GM08714 (cell line): ENCODE measurements around the gene ABCA5.

ENCODE experiments used
- H3K4me3 ChIP-seq: fragments of 200-500 bp; sonication (Bioruptor generic); 2 replicates; pipeline ENCODE4 v1.5.1; 2014; ENCODE audit warnings: mild to moderate bottlenecking, low read length, inconsistent platforms
- ZNF274 ChIP-seq: IDR thresholded peaks from 2 replicates; pipeline ENCODE4 v1.6.1; 2012; ENCODE audit warnings: mild to moderate bottlenecking, low read depth, low read length

ABCA5 gene

DNA sequence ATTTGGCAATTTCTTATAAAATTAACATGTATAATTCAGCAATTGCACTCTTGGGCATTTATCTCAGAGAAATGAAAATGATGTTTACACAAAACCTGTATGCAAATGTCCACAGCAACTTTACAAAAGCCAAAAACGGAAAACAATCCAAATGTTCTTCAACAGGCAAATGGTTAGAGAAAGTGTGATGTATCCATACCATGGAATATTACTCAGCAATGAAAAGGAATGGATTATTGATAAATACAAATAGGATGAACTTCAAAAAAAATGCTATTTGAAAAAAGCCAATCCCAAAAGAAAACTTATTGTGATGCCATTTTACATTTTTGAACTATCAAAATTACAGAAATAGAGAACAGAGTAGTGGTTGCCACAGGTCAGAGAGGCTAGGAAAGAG is 61.1 kb downstream of the ABCA5 start:
- TF ChIP-seq ZNF274, result no peak
- H3K4me3 ChIP-seq, result no peak overlapping the region

DNA sequence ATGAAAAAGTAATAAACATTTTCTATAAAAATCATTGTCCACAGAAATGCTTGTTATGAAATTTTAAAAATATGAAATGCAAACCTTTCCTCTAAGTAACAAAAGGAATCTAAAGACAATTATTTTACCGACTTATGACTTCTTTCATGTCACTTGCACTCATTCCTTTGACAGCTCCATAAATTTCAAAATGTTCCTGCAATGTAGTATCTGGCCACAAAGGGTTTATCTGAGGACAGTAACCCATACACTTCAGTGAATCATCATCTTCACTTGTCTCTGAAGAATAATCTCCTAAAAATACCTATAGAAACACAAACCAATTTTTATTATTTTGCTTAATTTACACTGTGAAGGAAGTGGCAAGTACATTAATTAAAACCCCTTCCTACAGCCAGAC is 72.7 kb downstream of the ABCA5 start:
- TF ChIP-seq ZNF274, result no peak
- no peak overlapping the region for H3K4me3 ChIP-seq

DNA sequence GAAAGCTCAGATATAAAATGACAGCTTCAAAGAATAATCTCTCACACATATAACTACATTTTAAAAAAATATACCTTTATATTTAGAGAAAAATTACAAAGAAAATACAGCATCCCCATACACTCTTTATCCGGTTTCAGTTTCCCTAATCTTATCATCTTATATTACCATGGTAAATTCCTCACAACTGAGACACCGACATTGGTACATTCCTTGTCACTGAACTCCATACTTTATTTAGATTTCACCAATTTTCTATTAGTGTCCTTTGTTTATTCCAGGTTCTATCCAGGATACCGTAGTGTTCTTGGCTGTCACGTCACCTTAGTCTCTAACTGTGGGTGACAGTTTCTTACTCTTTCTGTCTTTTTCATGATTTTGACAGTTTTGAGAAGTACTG is 76.3 kb downstream of the ABCA5 start:
- no peak for TF ChIP-seq ZNF274
- no peak overlapping the region for H3K4me3 ChIP-seq

DNA sequence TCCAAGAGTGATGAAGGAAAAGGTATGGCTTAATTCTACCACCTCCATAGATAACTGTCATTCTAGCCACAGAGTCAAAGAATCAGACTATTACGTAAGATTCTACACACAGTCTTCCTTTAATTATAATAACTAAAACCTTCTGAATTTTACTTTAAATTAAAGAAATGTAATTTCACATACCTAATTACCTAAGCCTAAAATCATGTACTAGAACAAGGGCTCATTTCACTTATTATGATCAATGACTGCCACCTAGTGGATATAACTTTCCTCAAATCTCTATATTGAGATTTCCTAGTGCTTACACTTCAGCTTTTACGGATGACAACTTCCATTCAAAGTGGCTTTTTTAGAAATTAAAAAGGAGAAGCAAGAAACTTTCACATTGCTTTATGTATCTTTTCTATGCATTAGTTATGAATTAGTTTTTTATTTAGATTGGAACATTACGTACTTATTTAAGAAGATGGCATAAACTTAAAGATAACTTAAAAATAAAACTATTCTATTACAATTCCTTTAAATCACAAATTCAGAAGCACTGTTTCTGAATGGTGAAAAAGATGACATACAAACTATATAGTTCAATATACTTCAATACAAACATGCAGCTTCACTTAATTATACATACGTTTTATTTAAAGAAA is 80.1 kb downstream of the ABCA5 start:
- no peak for TF ChIP-seq ZNF274
- H3K4me3 ChIP-seq, result no peak overlapping the region

DNA sequence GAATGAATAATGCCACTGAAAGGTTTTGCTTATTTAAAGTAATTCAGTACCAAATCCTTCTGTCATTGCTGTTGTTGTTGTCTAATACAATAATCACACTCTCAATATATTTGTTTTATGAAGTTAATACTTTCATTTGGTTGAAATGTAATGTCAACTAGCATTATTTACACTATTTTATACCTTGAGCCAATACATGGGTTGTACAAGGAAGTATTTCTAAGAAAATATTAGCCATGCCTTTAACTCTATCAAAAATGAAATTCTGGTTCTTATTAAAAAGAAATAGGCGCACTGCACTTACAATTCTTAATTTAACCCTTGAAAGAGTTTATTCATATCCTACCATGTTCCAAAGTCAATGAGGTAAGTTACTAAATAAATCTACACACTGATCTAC is 80.7 kb downstream of the ABCA5 start:
- H3K4me3 ChIP-seq, result no peak overlapping the region
- TF ChIP-seq ZNF274, result no peak

DNA sequence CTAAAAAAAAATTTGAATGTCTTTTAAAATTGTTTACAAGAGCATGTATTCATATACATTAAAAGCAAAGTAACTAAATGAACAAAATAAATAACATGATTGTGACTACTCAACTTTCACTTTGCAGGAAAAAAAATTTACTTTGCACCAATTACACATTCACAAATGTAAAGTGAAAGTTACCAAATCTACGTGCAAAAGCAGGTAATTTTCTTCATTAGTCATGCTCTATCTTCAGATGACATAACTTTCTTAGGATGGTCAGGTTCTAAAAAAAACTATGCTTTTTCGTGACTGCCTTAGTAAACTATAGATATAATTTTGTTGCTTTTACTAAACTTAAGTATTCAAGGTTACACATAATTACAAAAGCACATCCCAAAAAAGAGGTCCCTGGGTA is 81.3 kb downstream of the ABCA5 start:
- no peak overlapping the region for H3K4me3 ChIP-seq
- TF ChIP-seq ZNF274, result no peak

DNA sequence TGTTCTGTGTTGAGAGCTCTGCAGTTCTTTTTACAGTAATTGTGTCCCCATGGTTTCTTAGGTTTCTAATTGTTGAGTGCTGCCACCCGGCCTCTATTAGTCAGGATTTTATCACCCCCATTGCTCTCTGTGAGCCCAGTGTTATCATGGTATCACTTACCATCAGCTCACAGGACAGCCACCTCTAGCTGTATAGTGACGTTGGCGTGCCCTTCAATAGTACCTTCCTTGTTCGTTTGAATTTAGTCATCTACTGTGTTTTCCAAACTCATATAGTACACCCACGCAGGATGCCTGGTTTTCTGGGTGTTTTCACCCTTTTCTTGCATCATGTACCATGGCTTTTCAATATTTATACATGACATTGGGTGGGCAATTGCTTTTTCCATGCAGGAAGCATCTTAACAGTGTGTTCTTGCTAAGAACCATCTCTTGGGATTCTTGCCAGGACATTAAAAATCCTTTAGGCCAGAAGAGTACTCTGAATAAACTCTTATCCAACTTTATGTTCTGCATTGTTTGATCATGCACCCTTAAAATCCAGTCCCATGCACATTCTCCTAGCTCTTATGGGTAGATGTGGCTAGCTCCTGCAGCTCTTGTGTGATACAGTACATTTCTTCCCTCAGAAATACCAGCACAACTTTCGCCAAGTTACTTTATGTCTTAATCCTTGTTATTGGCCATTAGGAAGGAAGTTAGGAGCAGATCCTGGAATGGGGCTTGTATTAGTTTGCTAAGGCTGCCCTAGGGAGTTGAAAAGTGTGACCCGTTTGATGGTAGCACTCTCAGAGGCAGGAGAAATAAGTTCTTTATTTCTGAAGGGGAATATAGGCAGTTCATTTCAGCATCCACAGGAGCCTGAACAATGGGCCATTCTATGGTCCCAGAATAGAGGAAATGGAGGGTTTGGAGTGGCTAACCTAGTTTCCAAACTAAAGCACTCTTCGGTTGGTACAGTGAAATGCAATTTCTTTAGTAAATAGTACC is 87.0 kb downstream of the ABCA5 start:
- H3K4me3 ChIP-seq, result no peak overlapping the region
- TF ChIP-seq ZNF274, result no peak

DNA sequence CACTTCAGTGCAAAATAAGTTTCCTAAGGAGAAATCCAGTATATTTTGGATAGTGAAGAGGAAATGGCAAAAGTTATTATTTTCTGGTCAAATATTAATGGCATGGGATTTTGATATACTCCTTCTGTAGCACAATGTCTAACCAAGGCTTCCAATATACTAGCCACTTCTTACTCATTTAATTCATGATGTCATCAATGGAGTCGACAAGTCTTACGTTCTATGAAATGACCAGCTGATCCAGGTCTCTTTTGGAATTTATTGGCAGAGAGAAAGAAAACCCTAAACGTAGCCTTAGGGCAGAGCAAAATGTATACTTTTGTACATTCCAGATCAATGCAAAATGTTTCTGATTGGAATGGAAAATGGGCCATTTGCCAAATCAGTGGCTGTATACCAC is 90.0 kb downstream of the ABCA5 start:
- no peak for TF ChIP-seq ZNF274
- no peak overlapping the region for H3K4me3 ChIP-seq

DNA sequence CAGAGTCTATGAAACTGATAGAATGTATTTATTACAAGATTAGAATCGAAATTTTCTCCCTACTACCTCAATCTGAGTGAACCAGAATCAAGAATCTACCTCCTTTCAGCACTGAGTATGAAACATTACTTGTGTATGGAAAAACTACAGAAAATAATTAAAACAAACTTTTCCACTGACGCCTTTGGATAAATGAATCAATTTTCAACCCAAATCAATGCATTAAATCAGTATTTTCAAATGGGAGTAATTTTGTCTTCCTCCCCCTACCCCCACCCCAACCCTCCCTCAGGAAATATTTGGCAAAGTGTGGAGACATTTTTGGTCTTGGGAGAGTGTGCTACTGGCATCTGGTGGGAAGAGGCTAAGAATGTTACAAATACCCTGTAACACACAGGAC is 90.5 kb downstream of the ABCA5 start:
- TF ChIP-seq ZNF274, result no peak
- no peak overlapping the region for H3K4me3 ChIP-seq

DNA sequence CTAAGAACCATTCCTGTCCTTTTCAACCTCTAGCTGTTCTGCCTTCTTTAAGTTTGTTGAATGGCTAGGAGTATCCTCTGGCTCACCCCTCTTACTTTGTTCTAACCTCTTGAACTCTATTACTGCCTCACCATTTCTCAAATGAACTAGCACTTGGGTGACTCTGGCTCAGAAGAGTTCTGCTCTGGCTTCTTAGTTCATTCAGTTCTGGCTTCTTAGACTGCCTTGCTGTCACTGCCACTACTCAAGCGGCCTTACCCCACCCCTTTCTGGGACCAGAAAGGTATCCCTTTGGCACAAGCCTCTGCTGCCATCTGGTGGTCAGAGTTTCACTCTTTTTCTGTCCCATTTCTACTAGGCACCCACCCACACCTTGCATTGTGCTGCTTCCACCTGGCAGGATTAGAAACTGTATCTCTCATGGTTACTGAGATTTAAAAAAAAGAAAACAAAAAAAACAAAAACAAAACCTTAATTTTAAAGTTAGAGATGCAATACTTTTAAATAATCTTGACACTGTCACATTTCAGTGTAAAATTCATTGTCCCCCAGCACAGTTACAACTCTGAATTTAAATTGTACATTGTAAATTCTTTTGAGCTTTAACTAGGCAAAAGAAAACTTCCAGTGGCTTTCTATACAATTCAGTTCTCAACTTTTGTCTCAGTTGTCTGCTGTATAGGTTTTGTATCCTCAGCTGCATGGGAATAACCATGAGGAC is 91.4 kb downstream of the ABCA5 start:
- TF ChIP-seq ZNF274, result no peak
- no peak overlapping the region for H3K4me3 ChIP-seq

DNA sequence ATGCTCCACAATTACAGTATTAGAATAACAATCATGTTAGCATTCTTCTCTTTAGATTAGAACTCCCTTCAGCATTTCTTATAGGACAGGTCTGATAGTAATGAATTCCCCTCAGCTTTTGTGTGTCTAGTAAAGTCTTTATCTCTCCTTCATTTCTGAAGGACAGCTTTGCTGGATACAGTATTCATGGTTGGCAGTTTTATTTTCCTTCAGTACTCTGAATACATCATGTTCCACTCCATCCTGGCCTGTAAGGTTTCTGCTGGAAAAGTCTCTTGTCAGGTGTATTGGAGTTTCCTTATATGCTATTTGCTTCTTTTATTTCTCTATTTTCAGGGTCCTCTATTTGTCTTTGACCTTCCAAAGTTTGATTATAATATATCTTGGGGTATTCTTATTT is 94.3 kb downstream of the ABCA5 start:
- no peak for TF ChIP-seq ZNF274
- H3K4me3 ChIP-seq, result no peak overlapping the region

DNA sequence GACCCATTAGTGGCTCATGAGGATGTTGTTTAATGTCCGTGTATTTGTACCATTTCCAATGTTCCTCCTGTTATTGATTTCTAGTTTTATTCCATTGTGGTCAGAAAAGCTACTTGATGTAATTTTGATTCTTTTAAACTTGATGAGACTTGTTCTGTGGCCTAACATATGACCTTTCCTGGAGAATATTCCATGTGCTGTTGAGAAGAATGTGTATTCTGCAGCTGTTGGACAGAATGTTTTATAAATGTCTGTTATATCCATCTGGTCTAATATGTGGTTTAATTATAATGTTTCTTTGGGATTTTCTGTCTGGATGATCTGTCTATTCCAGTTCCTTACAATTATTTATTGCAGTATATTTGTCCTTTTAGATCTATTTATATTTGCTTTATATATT is 95.4 kb downstream of the ABCA5 start:
- TF ChIP-seq ZNF274, result no peak
- H3K4me3 ChIP-seq, result no peak overlapping the region

DNA sequence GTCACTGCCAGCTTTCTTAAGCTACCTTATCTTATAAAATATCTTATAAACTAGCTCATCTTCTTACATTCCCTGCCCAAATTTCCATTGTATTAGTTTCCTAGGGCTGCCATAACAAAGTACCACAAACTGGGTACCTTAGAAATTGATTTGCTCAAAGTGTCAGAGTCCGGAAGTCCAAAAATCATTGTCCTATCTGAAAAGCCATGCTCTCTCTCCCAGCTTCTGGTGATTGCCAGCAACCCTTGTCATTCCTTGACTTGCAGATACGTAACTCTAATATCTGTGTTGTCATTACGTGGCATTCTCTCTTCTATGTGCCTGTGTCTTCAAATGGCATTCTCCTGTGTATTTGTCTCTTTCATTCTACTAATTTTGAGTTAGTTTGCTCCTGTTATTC is 96.0 kb downstream of the ABCA5 start:
- no peak overlapping the region for H3K4me3 ChIP-seq

DNA sequence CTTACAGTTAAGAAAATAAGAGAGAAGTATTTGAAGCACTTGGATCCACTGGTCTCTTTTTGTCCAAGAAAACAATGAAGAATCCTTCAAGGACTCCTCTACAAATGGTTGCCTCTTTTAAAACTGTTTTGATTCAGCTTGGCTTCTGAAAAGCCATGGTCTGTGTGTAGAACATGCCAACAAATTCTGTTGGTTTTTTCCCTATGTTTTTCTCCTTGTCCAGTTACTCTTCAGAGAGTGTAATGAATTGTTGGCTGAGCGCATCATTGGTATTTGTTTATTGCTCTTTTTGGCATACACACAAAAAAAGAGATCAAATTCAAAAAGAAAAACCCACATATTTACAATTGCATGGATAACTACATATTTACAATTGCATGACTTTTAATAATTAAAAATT is 98.4 kb downstream of the ABCA5 start, which contains the start of gene ABCA10:
ABCA10 (minus strand) TSS at position 249 of the 400 bp plus-strand sequence. CDS start 3,466 bp downstream, outside the sequence.
- H3K4me3 ChIP-seq, result no peak within 1 kb of the TSS
- TF ChIP-seq ZNF274, result no peak

More for the DNA sequence above, 96.0 kb downstream of the ABCA5 start:
- TF ChIP-seq ZNF274, result no peak
